C4-2B (cell line): ENCODE data around the gene FAM117A.

ENCODE experiments used
- H3K27ac ChIP-seq: fragments of 450-650 bp; 2 replicates; pipeline ENCODE4 v1.5.1; 2017
- CTCF ChIP-seq: fragments of 450-650 bp; conservative IDR thresholded peaks from 2 replicates; pipeline ENCODE4 v1.5.1; 2017; ENCODE audit warnings: mild to moderate bottlenecking
- ZFX ChIP-seq: fragments of 450-650 bp; IDR thresholded peaks from 2 replicates; pipeline ENCODE4 v1.6.1; 2017

FAM117A gene

GRCh38 chr17:49707608-49708514 is 56.1 kb downstream of the FAM117A start, which contains the start of gene SLC35B1:
Gene SLC35B1 (minus strand): TSS chr17:49707964. CDS start chr17:49707833, 131 bp downstream.
- TF ChIP-seq CTCF (peak; percentile 98), ZFX (peak; percentile 57; the same call in 1 of the 2 replicates)

GRCh38 chr17:49707246-49707607 is 56.7 kb downstream of the FAM117A start:
- peak overlapping the region; percentile 87 for H3K27ac ChIP-seq
- TF ChIP-seq CTCF (no peak), ZFX (no peak)

More at GRCh38 chr17:49707608-49708514, 56.1 kb downstream of the FAM117A start, which contains the start of gene SLC35B1:
- H3K27ac ChIP-seq: peak within 1 kb of the TSS; percentile 87

- H3K27ac ChIP-seq: no peak overlapping the region
- TF ChIP-seq ZFX (no peak), CTCF (no peak)
Measured at GRCh38 chr17:49705254-49705653, 58.7 kb downstream of the FAM117A start.

- H3K27ac ChIP-seq: no peak overlapping the region
Measured at GRCh38 chr17:49703557-49704277, 60.2 kb downstream of the FAM117A start.

GRCh38 chr17:49700960-49701359 is 63.0 kb downstream of the FAM117A start:
- H3K27ac ChIP-seq: no peak overlapping the region
- TF ChIP-seq CTCF: no peak
- no peak for TF ChIP-seq ZFX

More at GRCh38 chr17:49703557-49704277, 60.2 kb downstream of the FAM117A start:
- TF ChIP-seq CTCF (peak; percentile 58), ZFX (no peak)

- TF ChIP-seq ZFX: no peak
- no peak for TF ChIP-seq CTCF
- no peak overlapping the region for H3K27ac ChIP-seq
Measured at GRCh38 chr17:49699966-49700575, 63.9 kb downstream of the FAM117A start.
